ENCODE measurements around the gene FER.
"Not testable (repeated sequence)": the region's sequence is repeated elsewhere in the genome, so short reads cannot be mapped to it uniquely, and the experiment has no call there.

FER gene

GRCh38 chr5:109052216-109052615 lies 304.5 kb downstream of the FER start:
- not testable (repeated sequence) for H3K27me3 Mint-ChIP-seq; H3K27ac Mint-ChIP-seq (ENCODE audit: low read depth); DNase-seq (ENCODE audit: low spot score in 2 of 2); H3K36me3 Mint-ChIP-seq (ENCODE audit: insufficient read depth); ATAC-seq (replicated peaks; ENCODE audit: extremely low read depth, poor library complexity, severe bottlenecking); H3K4me1 Mint-ChIP-seq; H3K4me3 Mint-ChIP-seq; H3K9me3 Mint-ChIP-seq

- Mint-ChIP-seq H3K9me3 (no peaks in the 10 kb centered on the region), H3K36me3 (ENCODE audit: insufficient read depth) (peaks cover 3% of the 10 kb centered on the region), H3K4me1 (no peaks in the 10 kb centered on the region), H3K27ac (ENCODE audit: low read depth) (no peak overlapping the region), H3K4me3 (no peak overlapping the region), H3K27me3 (no peaks in the 10 kb centered on the region)
- ATAC-seq (replicated peaks; ENCODE audit: extremely low read depth, poor library complexity, severe bottlenecking) (no peak), DNase-seq (ENCODE audit: low spot score in 2 of 2) (no peak)
These were observed 306.3 kb downstream of the FER start for GRCh38 chr5:109053995-109054417.

- Mint-ChIP-seq H3K27me3 (no peaks in the 10 kb centered on the region), H3K4me1 (no peaks in the 10 kb centered on the region), H3K4me3 (no peak overlapping the region), H3K36me3 (ENCODE audit: insufficient read depth) (peaks cover 3% of the 10 kb centered on the region), H3K9me3 (no peaks in the 10 kb centered on the region), H3K27ac (ENCODE audit: low read depth) (no peak overlapping the region)
- no peak for ATAC-seq (replicated peaks; ENCODE audit: extremely low read depth, poor library complexity, severe bottlenecking)
- no peak for DNase-seq (ENCODE audit: low spot score in 2 of 2)
These were observed 312.8 kb downstream of the FER start for GRCh38 chr5:109060378-109061025.

GRCh38 chr5:109062664-109063063 lies 315.0 kb downstream of the FER start:
- no peak for ATAC-seq (replicated peaks; ENCODE audit: extremely low read depth, poor library complexity, severe bottlenecking)
- no peak for DNase-seq (ENCODE audit: low spot score in 2 of 2)
- Mint-ChIP-seq H3K4me1 (no peaks in the 10 kb centered on the region), H3K27ac (ENCODE audit: low read depth) (no peak overlapping the region), H3K27me3 (no peaks in the 10 kb centered on the region), H3K4me3 (no peak overlapping the region), H3K9me3 (no peaks in the 10 kb centered on the region), H3K36me3 (ENCODE audit: insufficient read depth) (no peaks in the 10 kb centered on the region)

GRCh38 chr5:109063223-109063622 lies 315.5 kb downstream of the FER start:
- Mint-ChIP-seq H3K4me1 (no peaks in the 10 kb centered on the region), H3K9me3 (no peaks in the 10 kb centered on the region), H3K27ac (ENCODE audit: low read depth) (no peak overlapping the region), H3K27me3 (no peaks in the 10 kb centered on the region), H3K4me3 (no peak overlapping the region), H3K36me3 (ENCODE audit: insufficient read depth) (no peaks in the 10 kb centered on the region)
- ATAC-seq (replicated peaks; ENCODE audit: extremely low read depth, poor library complexity, severe bottlenecking) (no peak), DNase-seq (ENCODE audit: low spot score in 2 of 2) (no peak)

GRCh38 chr5:109076741-109077140 lies 329.0 kb downstream of the FER start:
- H3K27me3 Mint-ChIP-seq = no peaks in the 10 kb centered on the region
- no peaks in the 10 kb centered on the region for H3K9me3 Mint-ChIP-seq
- DNase-seq (ENCODE audit: low spot score in 2 of 2) (no peak), ATAC-seq (replicated peaks; ENCODE audit: extremely low read depth, poor library complexity, severe bottlenecking) (no peak)
- H3K4me3 Mint-ChIP-seq = no peak overlapping the region
- no peak overlapping the region for H3K27ac Mint-ChIP-seq (ENCODE audit: low read depth)
- H3K36me3 Mint-ChIP-seq (ENCODE audit: insufficient read depth) = no peaks in the 10 kb centered on the region
- no peaks in the 10 kb centered on the region for H3K4me1 Mint-ChIP-seq

GRCh38 chr5:109078448-109078847 lies 330.8 kb downstream of the FER start:
- Mint-ChIP-seq H3K27ac (ENCODE audit: low read depth) (no peak overlapping the region), H3K27me3 (no peaks in the 10 kb centered on the region), H3K4me1 (no peaks in the 10 kb centered on the region), H3K4me3 (no peak overlapping the region), H3K9me3 (no peaks in the 10 kb centered on the region), H3K36me3 (ENCODE audit: insufficient read depth) (no peaks in the 10 kb centered on the region)
- ATAC-seq (replicated peaks; ENCODE audit: extremely low read depth, poor library complexity, severe bottlenecking) = no peak
- DNase-seq (ENCODE audit: low spot score in 2 of 2) = no peak

GRCh38 chr5:109080481-109080880 lies 332.8 kb downstream of the FER start:
- Mint-ChIP-seq H3K9me3 (no peaks in the 10 kb centered on the region), H3K27ac (ENCODE audit: low read depth) (no peak overlapping the region), H3K27me3 (no peaks in the 10 kb centered on the region)

GRCh38 chr5:109080896-109081295 lies 333.2 kb downstream of the FER start:
- DNase-seq (ENCODE audit: low spot score in 2 of 2) = no peak
- Mint-ChIP-seq H3K4me1 (no peaks in the 10 kb centered on the region), H3K9me3 (no peaks in the 10 kb centered on the region), H3K4me3 (no peak overlapping the region), H3K36me3 (ENCODE audit: insufficient read depth) (no peaks in the 10 kb centered on the region), H3K27me3 (no peaks in the 10 kb centered on the region), H3K27ac (ENCODE audit: low read depth) (no peak overlapping the region)
- ATAC-seq (replicated peaks; ENCODE audit: extremely low read depth, poor library complexity, severe bottlenecking) = no peak

More at GRCh38 chr5:109080481-109080880, 332.8 kb downstream of the FER start:
- Mint-ChIP-seq H3K4me3 (no peak overlapping the region), H3K4me1 (no peaks in the 10 kb centered on the region), H3K36me3 (ENCODE audit: insufficient read depth) (no peaks in the 10 kb centered on the region)
- DNase-seq (ENCODE audit: low spot score in 2 of 2) (no peak), ATAC-seq (replicated peaks; ENCODE audit: extremely low read depth, poor library complexity, severe bottlenecking) (no peak)

- Mint-ChIP-seq H3K4me1 (no peaks in the 10 kb centered on the region), H3K27ac (ENCODE audit: low read depth) (no peak overlapping the region), H3K27me3 (no peaks in the 10 kb centered on the region), H3K36me3 (ENCODE audit: insufficient read depth) (no peaks in the 10 kb centered on the region), H3K9me3 (no peaks in the 10 kb centered on the region), H3K4me3 (no peak overlapping the region)
- DNase-seq (ENCODE audit: low spot score in 2 of 2) (no peak), ATAC-seq (replicated peaks; ENCODE audit: extremely low read depth, poor library complexity, severe bottlenecking) (no peak)
These were observed 336.2 kb downstream of the FER start for GRCh38 chr5:109083937-109084336.

- ATAC-seq (replicated peaks; ENCODE audit: extremely low read depth, poor library complexity, severe bottlenecking) = no peak
- no peaks in the 10 kb centered on the region for H3K36me3 Mint-ChIP-seq (ENCODE audit: insufficient read depth)
- no peak for DNase-seq (ENCODE audit: low spot score in 2 of 2)
- no peaks in the 10 kb centered on the region for H3K27me3 Mint-ChIP-seq
- H3K4me1 Mint-ChIP-seq = no peaks in the 10 kb centered on the region
- no peaks in the 10 kb centered on the region for H3K9me3 Mint-ChIP-seq
- H3K27ac Mint-ChIP-seq (ENCODE audit: low read depth) = no peak overlapping the region
- no peak overlapping the region for H3K4me3 Mint-ChIP-seq
These were observed 341.5 kb downstream of the FER start for GRCh38 chr5:109089191-109089590.

- Mint-ChIP-seq H3K9me3 (no peaks in the 10 kb centered on the region), H3K4me3 (no peak overlapping the region), H3K27ac (ENCODE audit: low read depth) (no peak overlapping the region), H3K27me3 (no peaks in the 10 kb centered on the region), H3K36me3 (ENCODE audit: insufficient read depth) (no peaks in the 10 kb centered on the region), H3K4me1 (no peaks in the 10 kb centered on the region)
- DNase-seq (ENCODE audit: low spot score in 2 of 2) (no peak), ATAC-seq (replicated peaks; ENCODE audit: extremely low read depth, poor library complexity, severe bottlenecking) (no peak)
These were observed 351.4 kb downstream of the FER start for GRCh38 chr5:109099081-109099480.

- Mint-ChIP-seq H3K27ac (ENCODE audit: low read depth) (no peak overlapping the region), H3K4me3 (no peak overlapping the region), H3K9me3 (no peaks in the 10 kb centered on the region), H3K4me1 (no peaks in the 10 kb centered on the region), H3K36me3 (ENCODE audit: insufficient read depth) (no peaks in the 10 kb centered on the region), H3K27me3 (no peaks in the 10 kb centered on the region)
- DNase-seq (ENCODE audit: low spot score in 2 of 2) = no peak
- ATAC-seq (replicated peaks; ENCODE audit: extremely low read depth, poor library complexity, severe bottlenecking) = no peak
These were observed 353.3 kb downstream of the FER start for GRCh38 chr5:109100971-109101370.
